ENCODE results near the gene RPS4Y2.

DNA sequence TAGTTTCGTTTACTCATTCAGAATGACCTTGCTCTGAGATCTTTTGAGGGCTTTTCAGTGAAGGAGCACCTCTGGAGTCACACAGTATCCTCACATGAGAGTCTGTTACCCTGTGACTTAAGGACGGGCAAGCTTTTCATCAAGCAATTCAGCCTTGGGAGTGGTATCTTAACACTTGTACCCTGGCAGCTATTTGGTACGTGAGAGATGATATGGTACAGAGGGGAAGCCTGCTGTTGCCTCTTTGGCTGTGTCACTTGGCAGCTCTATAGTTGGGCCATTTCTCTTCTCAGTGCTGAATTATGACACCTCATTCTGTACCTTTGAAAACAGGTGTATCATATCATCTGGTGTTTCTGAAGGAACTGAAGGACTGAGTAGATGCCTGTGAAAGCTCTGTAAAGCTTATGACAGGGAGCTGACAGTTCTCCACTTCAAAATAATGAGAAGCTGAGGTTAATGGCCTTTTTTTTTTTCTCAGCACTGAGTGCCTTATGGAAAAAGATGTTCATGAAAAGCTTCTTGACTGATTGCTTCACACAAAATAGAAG lies 24.3 kb downstream of the RPS4Y2 start:
- TF ChIP-seq, protein P1, sequence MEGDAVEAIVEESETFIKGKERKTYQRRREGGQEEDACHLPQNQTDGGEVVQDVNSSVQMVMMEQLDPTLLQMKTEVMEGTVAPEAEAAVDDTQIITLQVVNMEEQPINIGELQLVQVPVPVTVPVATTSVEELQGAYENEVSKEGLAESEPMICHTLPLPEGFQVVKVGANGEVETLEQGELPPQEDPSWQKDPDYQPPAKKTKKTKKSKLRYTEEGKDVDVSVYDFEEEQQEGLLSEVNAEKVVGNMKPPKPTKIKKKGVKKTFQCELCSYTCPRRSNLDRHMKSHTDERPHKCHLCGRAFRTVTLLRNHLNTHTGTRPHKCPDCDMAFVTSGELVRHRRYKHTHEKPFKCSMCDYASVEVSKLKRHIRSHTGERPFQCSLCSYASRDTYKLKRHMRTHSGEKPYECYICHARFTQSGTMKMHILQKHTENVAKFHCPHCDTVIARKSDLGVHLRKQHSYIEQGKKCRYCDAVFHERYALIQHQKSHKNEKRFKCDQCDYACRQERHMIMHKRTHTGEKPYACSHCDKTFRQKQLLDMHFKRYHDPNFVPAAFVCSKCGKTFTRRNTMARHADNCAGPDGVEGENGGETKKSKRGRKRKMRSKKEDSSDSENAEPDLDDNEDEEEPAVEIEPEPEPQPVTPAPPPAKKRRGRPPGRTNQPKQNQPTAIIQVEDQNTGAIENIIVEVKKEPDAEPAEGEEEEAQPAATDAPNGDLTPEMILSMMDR (IDR thresholded peaks at IDR 0.05; ENCODE audit: insufficient read depth, low read length, poor library complexity, severe bottlenecking), result no peak
- TF ChIP-seq EZH2phosphoT487 (conservative IDR thresholded peaks at IDR 0.05; ENCODE audit: low read length), result no peak
